HG02870 (cell line): ENCODE measurements around the gene COL5A2.

Experiments
- ATAC-seq: cut with Tn5 transposase; IDR thresholded peaks from one replicate; pipeline ENCODE4 v1.9.1; 2021; ENCODE audit warnings: mild to moderate bottlenecking, moderate library complexity; ENCODE audit not compliant: unreplicated experiment

The COL5A2 gene

GRCh38 chr2:189150033-189150432 lies 29.5 kb downstream of the COL5A2 start:
- no peak for ATAC-seq

- no peak for ATAC-seq
Measured at GRCh38 chr2:189147989-189148388, 31.6 kb downstream of the COL5A2 start.

GRCh38 chr2:189147361-189147760 lies 32.2 kb downstream of the COL5A2 start:
- ATAC-seq: no peak

GRCh38 chr2:189146553-189146952 lies 33.0 kb downstream of the COL5A2 start:
- ATAC-seq: no peak

GRCh38 chr2:189144700-189145211 lies 34.8 kb downstream of the COL5A2 start:
- no peak for ATAC-seq

GRCh38 chr2:189143925-189144324 lies 35.6 kb downstream of the COL5A2 start:
- ATAC-seq: no peak

- ATAC-seq: peak; percentile 99
Measured at GRCh38 chr2:189142893-189143759, 36.4 kb downstream of the COL5A2 start.

GRCh38 chr2:189138800-189139199 lies 40.8 kb downstream of the COL5A2 start:
- ATAC-seq: no peak

- no peak for ATAC-seq
Measured at GRCh38 chr2:189137519-189137918, 42.0 kb downstream of the COL5A2 start.

GRCh38 chr2:189134485-189134884 lies 45.1 kb downstream of the COL5A2 start:
- no peak for ATAC-seq

GRCh38 chr2:189131991-189132390 lies 47.6 kb downstream of the COL5A2 start:
- ATAC-seq: no peak

- ATAC-seq: no peak
Measured at GRCh38 chr2:189129971-189130370, 49.6 kb downstream of the COL5A2 start.

GRCh38 chr2:189128970-189129369 lies 50.6 kb downstream of the COL5A2 start:
- no peak for ATAC-seq

GRCh38 chr2:189127756-189128155 lies 51.8 kb downstream of the COL5A2 start:
- no peak for ATAC-seq

GRCh38 chr2:189125195-189125594 lies 54.4 kb downstream of the COL5A2 start:
- no peak for ATAC-seq

- ATAC-seq: no peak
Measured at GRCh38 chr2:189124175-189124574, 55.4 kb downstream of the COL5A2 start.

GRCh38 chr2:189118386-189118785 lies 61.2 kb downstream of the COL5A2 start:
- no peak for ATAC-seq

GRCh38 chr2:189116979-189117378 lies 62.6 kb downstream of the COL5A2 start:
- ATAC-seq: no peak

GRCh38 chr2:189116087-189116486 lies 63.5 kb downstream of the COL5A2 start:
- ATAC-seq: no peak

- no peak for ATAC-seq
Measured at GRCh38 chr2:189115126-189115525, 64.4 kb downstream of the COL5A2 start.

GRCh38 chr2:189113963-189114362 lies 65.6 kb downstream of the COL5A2 start:
- no peak for ATAC-seq

- no peak for ATAC-seq
Measured at GRCh38 chr2:189111063-189111715, 68.4 kb downstream of the COL5A2 start.
